GM12878 (cell line): ENCODE results near the gene ALOX12B. TPM values are rescaled to one million over a fixed set of nuclear protein-coding genes. Genes with fewer than 3 reads are reported as not detected.

Source experiments
- ATAC-seq: fragments of 200-7000 bp; cut with Tn5 transposase; 3 replicates; pipeline ENCODE4 v1.9.1; 2020; ENCODE audit warnings: mild to moderate bottlenecking, moderate library complexity
- BruUV-seq: library from RNA; stranded (reverse); fragments of 400-500 nt; replicated peaks from 2 replicates; lab custom pipeline; 2021; lab: Mats Ljungman, UMichigan
- CTCF ChIA-PET: fragments of 300-600 bp; sonication (Branson Sonifier 250); formaldehyde crosslinking; extraction: SDS; loops from one replicate; lab custom pipeline; 2021; ENCODE audit warnings: inconsistent platforms; lab: Yijun Ruan, JAX
- POLR2A ChIA-PET: fragments of 350-600 bp; formaldehyde crosslinking; extraction: SDS; loops from one replicate; lab custom pipeline; 2021; ENCODE audit warnings: inconsistent platforms; lab: Charles Lee
- RAD21 ChIA-PET: fragments of 300-600 bp; sonication (Branson Sonifier 250); formaldehyde crosslinking; loops from one replicate; lab custom pipeline; 2023; ENCODE audit warnings: antibody characterized with exemption; ENCODE audit not compliant: unreplicated experiment; lab: Charles Lee
- SMC1A ChIA-PET: fragments of 300-600 bp; sonication (Branson Sonifier 250); formaldehyde crosslinking; loops from one replicate; lab custom pipeline; 2023; ENCODE audit not compliant: unreplicated experiment, uncharacterized antibody; lab: Charles Lee
- DNase-seq: peaks from one replicate; pipeline ENCODE4 v3.0.0-alpha.2; 2011; ENCODE audit warnings: low read depth, low spot score
- FAIRE-seq: peaks from 3 replicates; lab custom pipeline; 2011; peaks lifted over from hg19 to GRCh38; lab: Jason Lieb, UNC
- H2AFZ ChIP-seq: 2 replicates; pipeline ENCODE4 v1.6.0; 2011; ENCODE audit warnings: low read depth, low read length, control low read depth; ENCODE audit not compliant: control insufficient read depth
- H3K27ac ChIP-seq: 2 replicates; pipeline ENCODE4 v1.5.1; 2011; ENCODE audit warnings: control low read depth; ENCODE audit not compliant: control insufficient read depth, insufficient read depth
- H3K27me3 ChIP-seq, 2 experiments: replicated peaks in 1 of 2; 2 replicates each; pipeline versions ENCODE4 v1.6.0 to v1.6.1; 2011; ENCODE audit warnings: low read length in 1 of 2; ENCODE audit not compliant: control insufficient read depth in 2 of 2, insufficient read depth in 2 of 2
- H3K36me3 ChIP-seq, 2 experiments: 2 replicates each; pipeline ENCODE4 v1.5.1; 2011; ENCODE audit warnings: low read length in 1 of 2; ENCODE audit not compliant: control insufficient read depth in 2 of 2, insufficient read depth in 2 of 2
- H3K4me1 ChIP-seq: 2 replicates; pipeline ENCODE4 v1.6.1; 2011; ENCODE audit warnings: mild to moderate bottlenecking, low read length, moderate library complexity, mixed read lengths; ENCODE audit not compliant: control insufficient read depth, insufficient read depth
- H3K4me2 ChIP-seq: 2 replicates; pipeline ENCODE4 v1.6.0; 2011; ENCODE audit warnings: control low read depth; ENCODE audit not compliant: control insufficient read depth, insufficient read depth
- H3K4me3 ChIP-seq: fragments of 200-600 bp; sonication (generic); 2 replicates; pipeline ENCODE4 v1.5.1; 2016
- H3K79me2 ChIP-seq: 2 replicates; pipeline ENCODE4 v1.6.0; 2011; ENCODE audit warnings: low read length; ENCODE audit not compliant: control insufficient read depth, insufficient read depth
- H3K9ac ChIP-seq: 2 replicates; pipeline ENCODE4 v1.8.0; 2011; ENCODE audit warnings: low read length, control low read depth, mixed read lengths; ENCODE audit not compliant: control insufficient read depth, insufficient read depth
- H3K9me3 ChIP-seq: replicated peaks from 3 replicates; pipeline ENCODE4 v1.5.1; 2011; ENCODE audit warnings: mild to moderate bottlenecking, low read length; ENCODE audit not compliant: control insufficient read depth, insufficient read depth
- H4K20me1 ChIP-seq: 2 replicates; pipeline ENCODE4 v1.6.0; 2011; ENCODE audit not compliant: control insufficient read depth, insufficient read depth
- EP300 ChIP-seq, 2 experiments: fragments of 150-350 bp in 1 of 2; IDR thresholded peaks; 2 replicates each; pipeline ENCODE4 v1.6.1; 2011 to 2012; ENCODE audit warnings: low read depth in 2 of 2, low read length in 2 of 2, borderline replicate concordance in 1 of 2, improper control_type of control experiment in 1 of 2, inconsistent platforms in 1 of 2; ENCODE audit not compliant: control insufficient read depth in 1 of 2
- JUNB ChIP-seq: IDR thresholded peaks from 2 replicates; pipeline ENCODE4 v1.6.1; 2016; ENCODE audit warnings: antibody characterized with exemption, mild to moderate bottlenecking
- JUND ChIP-seq: IDR thresholded peaks from 2 replicates; pipeline ENCODE4 v1.6.1; 2012; ENCODE audit warnings: low read depth, mild to moderate bottlenecking, low read length, improper control_type of control experiment, moderate library complexity
- MEF2B ChIP-seq: fragments of 450-650 bp; IDR thresholded peaks from 2 replicates; pipeline ENCODE4 v1.6.1; 2018; ENCODE audit warnings: mild to moderate bottlenecking, moderate library complexity; ENCODE audit not compliant: partially characterized antibody, poor library complexity, severe bottlenecking
- MTA2 ChIP-seq: fragments of 450-650 bp; IDR thresholded peaks from 2 replicates; pipeline ENCODE4 v1.6.1; 2016; ENCODE audit warnings: low read depth, mild to moderate bottlenecking, moderate library complexity
- NFXL1 ChIP-seq: fragments of 450-650 bp; IDR thresholded peaks from 2 replicates; pipeline ENCODE4 v1.6.1; 2017; ENCODE audit warnings: antibody characterized with exemption, mild to moderate bottlenecking, borderline replicate concordance
- NR2F1 ChIP-seq: fragments of 450-650 bp; conservative IDR thresholded peaks from 2 replicates; pipeline ENCODE4 v1.6.1; 2017; ENCODE audit warnings: mild to moderate bottlenecking
- ZNF622 ChIP-seq: fragments of 450-650 bp; IDR thresholded peaks from 2 replicates; pipeline ENCODE4 v1.6.1; 2017; ENCODE audit warnings: mild to moderate bottlenecking, inconsistent platforms
- WGBS: methylation state at CpG from one replicate; pipeline ENCODE4 v1.1.6; 2016; ENCODE audit warnings: low lambda C conversion rate; ENCODE audit not compliant: insufficient replicate concordance, insufficient coverage; ENCODE audit errors: missing lambda C conversion rate; 5-methylcytosine and 5-hydroxymethylcytosine counted together
- in situ Hi-C: fragments of 300-500 bp; cut with MboI; formaldehyde crosslinking; loops from 9 replicates; pipeline ENCODE4 v1.14.3; 2018; ENCODE audit warnings: mixed read lengths
- intact Hi-C: fragments of 100-400 bp; cut with micrococcal nuclease; formaldehyde crosslinking; loops from one replicate; pipeline ENCODE4 v1.14.2; 2022; ENCODE audit not compliant: unreplicated experiment
- polyA plus RNA-seq, 11 experiments: library from polyadenylated mRNA; depleted of rRNA in 4 of 11; unstranded in 6 of 11; stranded (reverse) in 5 of 11; fragments of >200 nt; fragmentation: Nextera tagmentation in 4 of 11; fragmentation: Illumina TruSeq in 1 of 11; extraction: Ambion mirVana in 4 of 11; extraction: Trizol in 1 of 11; gene quantifications; 1 replicate in 1 of 11; 2 replicates in 10 of 11; pipeline versions ENCODE4 v1.2.1 to v1.2.3, GENCODE V29; 2011 to 2016; ENCODE audit warnings: inconsistent platforms in 2 of 11, missing spikeins in 2 of 11, low read depth in 1 of 11
- total RNA-seq, 4 experiments: library from RNA; depleted of rRNA in 3 of 4; stranded (reverse); fragments of >200 nt in 3 of 4; fragmentation: Illumina TruSeq in 1 of 4; extraction: Trizol in 1 of 4; gene quantifications; 2 replicates each; pipeline versions ENCODE4 v1.2.1 to v1.2.3, GENCODE V29; 2013 to 2021
- TF ChIP-seq, protein P1 (sequence below): IDR thresholded peaks from 2 replicates; pipeline ENCODE4 v1.6.1; 2012; ENCODE audit warnings: improper control_type of control experiment, low read depth, low read length; ENCODE audit not compliant: insufficient replicate concordance
- TF ChIP-seq, protein P2 (sequence below): IDR thresholded peaks from 2 replicates; pipeline ENCODE4 v1.6.1; 2012; ENCODE audit warnings: low read depth, low read length, improper control_type of control experiment
- TF ChIP-seq, protein P3 (sequence below): fragments of 450-650 bp; IDR thresholded peaks from 2 replicates; pipeline ENCODE4 v1.6.1; 2016; ENCODE audit warnings: mild to moderate bottlenecking
- TF ChIP-seq, protein P4 (sequence below): fragments of 450-650 bp; IDR thresholded peaks from 2 replicates; pipeline ENCODE4 v1.6.1; 2017; ENCODE audit warnings: low read depth, mild to moderate bottlenecking, moderate library complexity

ALOX12B gene
- total and polyA plus RNA-seq, 10 of the 15 experiments (the other 5 are each of a cell fraction or from before 2014, with no cell fraction given) = 0.17 to 0.54 TPM; not detected in 8

DNA sequence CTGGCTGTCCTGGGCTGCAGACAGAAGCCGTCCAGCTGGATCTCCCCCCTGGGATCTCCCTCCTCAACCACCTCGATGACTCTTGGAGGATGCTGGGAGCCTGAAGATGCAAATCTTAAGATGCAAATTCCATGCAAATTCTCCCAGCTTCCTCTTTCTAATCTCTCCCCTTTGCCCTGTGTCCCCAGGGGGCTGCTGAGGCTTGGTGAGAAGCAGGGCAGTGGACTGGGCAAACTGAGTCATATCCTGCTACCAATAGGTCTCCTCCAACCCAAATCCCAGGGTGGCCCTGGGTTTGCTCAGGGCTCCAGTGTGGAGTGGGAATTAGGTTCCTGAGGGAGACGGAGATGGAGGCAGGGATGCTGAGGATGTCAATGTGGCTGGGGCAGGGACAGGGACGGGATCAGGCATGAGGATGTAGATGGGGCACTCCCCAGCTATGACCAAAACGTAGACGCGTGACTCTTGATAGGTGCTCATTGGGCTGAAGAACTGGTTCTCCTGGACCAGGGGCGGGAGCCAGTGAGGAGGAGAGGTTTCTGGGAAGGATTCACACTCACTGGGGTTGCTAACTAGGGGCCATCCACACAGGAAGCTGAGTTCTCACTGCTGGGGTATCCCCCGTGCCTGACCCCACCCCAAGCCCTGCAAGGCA, 3.6 kb upstream of the ALOX12B start:
- Histone ChIP-seq H3K36me3 (no peaks in the 10 kb centered on the region), H3K9ac (no peak overlapping the region), H3K9me3 (no peaks in the 10 kb centered on the region; the same call in 2 of the 3 replicates), H3K4me2 (peak overlapping the region; percentile 71), H3K4me1 (peaks cover 8% of the 10 kb centered on the region), H3K27ac (no peak overlapping the region), H3K79me2 (no peaks in the 10 kb centered on the region), H4K20me1 (no peaks in the 10 kb centered on the region), H3K27me3 (peaks cover 0 to 4% of the 10 kb centered on the region in 2 experiments; a peak in 1 of 4 replicates), H3K4me3 (no peak overlapping the region), H2AFZ (peak overlapping the region; percentile 66)
- peak; percentile 90 for ATAC-seq
- ChIA-PET RAD21 (interaction anchor here (1.0 to 5.0 kb wide), 7 partner anchors 11 to 156 kb away, joined by 3 to 40 read pairs (median 3); partner anchors contain the start of gene ALOXE3), POLR2A (interaction anchor here (0.7 to 2.1 kb wide), 9 partner anchors 10 to 82 kb away, joined by 3 to 7 read pairs (median 4); partner anchors contain the start of gene VAMP2), CTCF (interaction anchor here (0.6 to 9.2 kb wide), 14 partner anchors 7 to 832 kb away, joined by 3 to 189 read pairs (median 6); partner anchors contain the start of genes ALOXE3, SLC25A35 and TMEM107), SMC1A (interaction anchor here (0.8 to 2.4 kb wide), 9 partner anchors 10 to 62 kb away, joined by 3 to 8 read pairs (median 4); no protein-coding TSS in a partner anchor)
- in situ Hi-C loops (no loop called here), intact Hi-C loops (no loop called here)
- FAIRE-seq = no peak
- peak; percentile 61 for DNase-seq
- BruUV-seq = no TSS peak
- WGBS = 20% methylated on average over 9 of the region's 9 CpGs
- TF ChIP-seq NR2F1 = peak; percentile 64
- no peak for TF ChIP-seq JUNB
- TF ChIP-seq NFXL1 = no peak
- TF ChIP-seq MEF2B = peak; percentile 92
- TF ChIP-seq, protein P1, sequence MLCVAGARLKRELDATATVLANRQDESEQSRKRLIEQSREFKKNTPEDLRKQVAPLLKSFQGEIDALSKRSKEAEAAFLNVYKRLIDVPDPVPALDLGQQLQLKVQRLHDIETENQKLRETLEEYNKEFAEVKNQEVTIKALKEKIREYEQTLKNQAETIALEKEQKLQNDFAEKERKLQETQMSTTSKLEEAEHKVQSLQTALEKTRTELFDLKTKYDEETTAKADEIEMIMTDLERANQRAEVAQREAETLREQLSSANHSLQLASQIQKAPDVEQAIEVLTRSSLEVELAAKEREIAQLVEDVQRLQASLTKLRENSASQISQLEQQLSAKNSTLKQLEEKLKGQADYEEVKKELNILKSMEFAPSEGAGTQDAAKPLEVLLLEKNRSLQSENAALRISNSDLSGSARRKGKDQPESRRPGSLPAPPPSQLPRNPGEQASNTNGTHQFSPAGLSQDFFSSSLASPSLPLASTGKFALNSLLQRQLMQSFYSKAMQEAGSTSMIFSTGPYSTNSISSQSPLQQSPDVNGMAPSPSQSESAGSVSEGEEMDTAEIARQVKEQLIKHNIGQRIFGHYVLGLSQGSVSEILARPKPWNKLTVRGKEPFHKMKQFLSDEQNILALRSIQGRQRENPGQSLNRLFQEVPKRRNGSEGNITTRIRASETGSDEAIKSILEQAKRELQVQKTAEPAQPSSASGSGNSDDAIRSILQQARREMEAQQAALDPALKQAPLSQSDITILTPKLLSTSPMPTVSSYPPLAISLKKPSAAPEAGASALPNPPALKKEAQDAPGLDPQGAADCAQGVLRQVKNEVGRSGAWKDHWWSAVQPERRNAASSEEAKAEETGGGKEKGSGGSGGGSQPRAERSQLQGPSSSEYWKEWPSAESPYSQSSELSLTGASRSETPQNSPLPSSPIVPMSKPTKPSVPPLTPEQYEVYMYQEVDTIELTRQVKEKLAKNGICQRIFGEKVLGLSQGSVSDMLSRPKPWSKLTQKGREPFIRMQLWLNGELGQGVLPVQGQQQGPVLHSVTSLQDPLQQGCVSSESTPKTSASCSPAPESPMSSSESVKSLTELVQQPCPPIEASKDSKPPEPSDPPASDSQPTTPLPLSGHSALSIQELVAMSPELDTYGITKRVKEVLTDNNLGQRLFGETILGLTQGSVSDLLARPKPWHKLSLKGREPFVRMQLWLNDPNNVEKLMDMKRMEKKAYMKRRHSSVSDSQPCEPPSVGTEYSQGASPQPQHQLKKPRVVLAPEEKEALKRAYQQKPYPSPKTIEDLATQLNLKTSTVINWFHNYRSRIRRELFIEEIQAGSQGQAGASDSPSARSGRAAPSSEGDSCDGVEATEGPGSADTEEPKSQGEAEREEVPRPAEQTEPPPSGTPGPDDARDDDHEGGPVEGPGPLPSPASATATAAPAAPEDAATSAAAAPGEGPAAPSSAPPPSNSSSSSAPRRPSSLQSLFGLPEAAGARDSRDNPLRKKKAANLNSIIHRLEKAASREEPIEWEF = no peak
- TF ChIP-seq MTA2 = peak; percentile 35; the same call in 1 of the 2 replicates
- TF ChIP-seq, protein P2, sequence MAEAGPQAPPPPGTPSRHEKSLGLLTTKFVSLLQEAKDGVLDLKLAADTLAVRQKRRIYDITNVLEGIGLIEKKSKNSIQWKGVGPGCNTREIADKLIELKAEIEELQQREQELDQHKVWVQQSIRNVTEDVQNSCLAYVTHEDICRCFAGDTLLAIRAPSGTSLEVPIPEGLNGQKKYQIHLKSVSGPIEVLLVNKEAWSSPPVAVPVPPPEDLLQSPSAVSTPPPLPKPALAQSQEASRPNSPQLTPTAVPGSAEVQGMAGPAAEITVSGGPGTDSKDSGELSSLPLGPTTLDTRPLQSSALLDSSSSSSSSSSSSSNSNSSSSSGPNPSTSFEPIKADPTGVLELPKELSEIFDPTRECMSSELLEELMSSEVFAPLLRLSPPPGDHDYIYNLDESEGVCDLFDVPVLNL = no peak
- TF ChIP-seq, protein P3, sequence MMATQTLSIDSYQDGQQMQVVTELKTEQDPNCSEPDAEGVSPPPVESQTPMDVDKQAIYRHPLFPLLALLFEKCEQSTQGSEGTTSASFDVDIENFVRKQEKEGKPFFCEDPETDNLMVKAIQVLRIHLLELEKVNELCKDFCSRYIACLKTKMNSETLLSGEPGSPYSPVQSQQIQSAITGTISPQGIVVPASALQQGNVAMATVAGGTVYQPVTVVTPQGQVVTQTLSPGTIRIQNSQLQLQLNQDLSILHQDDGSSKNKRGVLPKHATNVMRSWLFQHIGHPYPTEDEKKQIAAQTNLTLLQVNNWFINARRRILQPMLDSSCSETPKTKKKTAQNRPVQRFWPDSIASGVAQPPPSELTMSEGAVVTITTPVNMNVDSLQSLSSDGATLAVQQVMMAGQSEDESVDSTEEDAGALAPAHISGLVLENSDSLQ = no peak
- no peak for TF ChIP-seq ZNF622
- TF ChIP-seq JUND = no peak
- TF ChIP-seq EP300 (IDR thresholded peaks at IDR 0.05; ENCODE audit: borderline replicate concordance in 1 of 2, control insufficient read depth in 1 of 2, low read depth in 2 of 2, low read length in 2 of 2) = 0 out of 4 replicates have a peak, but pooled peaks of 1 of the 2 experiments have one; percentile 21
- TF ChIP-seq, protein P4, sequence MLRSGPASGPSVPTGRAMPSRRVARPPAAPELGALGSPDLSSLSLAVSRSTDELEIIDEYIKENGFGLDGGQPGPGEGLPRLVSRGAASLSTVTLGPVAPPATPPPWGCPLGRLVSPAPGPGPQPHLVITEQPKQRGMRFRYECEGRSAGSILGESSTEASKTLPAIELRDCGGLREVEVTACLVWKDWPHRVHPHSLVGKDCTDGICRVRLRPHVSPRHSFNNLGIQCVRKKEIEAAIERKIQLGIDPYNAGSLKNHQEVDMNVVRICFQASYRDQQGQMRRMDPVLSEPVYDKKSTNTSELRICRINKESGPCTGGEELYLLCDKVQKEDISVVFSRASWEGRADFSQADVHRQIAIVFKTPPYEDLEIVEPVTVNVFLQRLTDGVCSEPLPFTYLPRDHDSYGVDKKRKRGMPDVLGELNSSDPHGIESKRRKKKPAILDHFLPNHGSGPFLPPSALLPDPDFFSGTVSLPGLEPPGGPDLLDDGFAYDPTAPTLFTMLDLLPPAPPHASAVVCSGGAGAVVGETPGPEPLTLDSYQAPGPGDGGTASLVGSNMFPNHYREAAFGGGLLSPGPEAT = peak; percentile 59; the same call in 1 of the 2 replicates
